Measurements from ENCODE around the gene USO1.
"Not testable (repeated sequence)": the region's sequence is repeated elsewhere in the genome, so short reads cannot be mapped to it uniquely, and the experiment has no call there.

Gene USO1

GRCh38 chr4:75745721-75746199 lies 21.4 kb downstream of the USO1 start:
- DNase-seq (ENCODE audit: low read depth in 1 of 2, low spot score in 1 of 2) = no peak

- DNase-seq (ENCODE audit: low read depth in 1 of 2, low spot score in 1 of 2) = no peak
Observed at GRCh38 chr4:75752637-75753036, 28.3 kb downstream of the USO1 start.

GRCh38 chr4:75769036-75769435 lies 44.7 kb downstream of the USO1 start:
- DNase-seq (ENCODE audit: low read depth in 1 of 2, low spot score in 1 of 2) = no peak

- no peak for DNase-seq (ENCODE audit: low read depth in 1 of 2, low spot score in 1 of 2)
Observed at GRCh38 chr4:75771607-75772006, 47.2 kb downstream of the USO1 start.

GRCh38 chr4:75777589-75777988 lies 53.2 kb downstream of the USO1 start:
- DNase-seq (ENCODE audit: low read depth in 1 of 2, low spot score in 1 of 2) = no peak

- DNase-seq (ENCODE audit: low read depth in 1 of 2, low spot score in 1 of 2) = no peak
Observed at GRCh38 chr4:75779105-75779757, 54.9 kb downstream of the USO1 start.

GRCh38 chr4:75781305-75781704 lies 56.9 kb downstream of the USO1 start:
- DNase-seq (ENCODE audit: low read depth in 1 of 2, low spot score in 1 of 2) = no peak

- DNase-seq (ENCODE audit: low read depth in 1 of 2, low spot score in 1 of 2) = no peak
Observed at GRCh38 chr4:75786526-75786925, 62.1 kb downstream of the USO1 start.

GRCh38 chr4:75786938-75787337 lies 62.6 kb downstream of the USO1 start:
- no peak for DNase-seq (ENCODE audit: low read depth in 1 of 2, low spot score in 1 of 2)

- no peak for DNase-seq (ENCODE audit: low read depth in 1 of 2, low spot score in 1 of 2)
Observed at GRCh38 chr4:75790024-75790423, 65.6 kb downstream of the USO1 start.

GRCh38 chr4:75800972-75801371 lies 76.6 kb downstream of the USO1 start:
- DNase-seq (ENCODE audit: low read depth in 1 of 2, low spot score in 1 of 2) = no peak

GRCh38 chr4:75806035-75806434 lies 81.7 kb downstream of the USO1 start:
- DNase-seq (ENCODE audit: low read depth in 1 of 2, low spot score in 1 of 2) = not testable (repeated sequence)

- DNase-seq (ENCODE audit: low read depth in 1 of 2, low spot score in 1 of 2) = no peak
Observed at GRCh38 chr4:75817901-75818300, 93.5 kb downstream of the USO1 start.

GRCh38 chr4:75819121-75819520 lies 94.7 kb downstream of the USO1 start:
- DNase-seq (ENCODE audit: low read depth in 1 of 2, low spot score in 1 of 2) = no peak

- DNase-seq (ENCODE audit: low read depth in 1 of 2, low spot score in 1 of 2) = no peak
Observed at GRCh38 chr4:75820197-75820596, 95.8 kb downstream of the USO1 start.

- no peak for DNase-seq (ENCODE audit: low read depth in 1 of 2, low spot score in 1 of 2)
Observed at GRCh38 chr4:75820676-75821075, 96.3 kb downstream of the USO1 start.

- no peak for DNase-seq (ENCODE audit: low read depth in 1 of 2, low spot score in 1 of 2)
Observed at GRCh38 chr4:75821216-75821615, 96.8 kb downstream of the USO1 start.

GRCh38 chr4:75821966-75822365 lies 97.6 kb downstream of the USO1 start:
- DNase-seq (ENCODE audit: low read depth in 1 of 2, low spot score in 1 of 2) = no peak

GRCh38 chr4:75822416-75822815 lies 98.0 kb downstream of the USO1 start:
- no peak for DNase-seq (ENCODE audit: low read depth in 1 of 2, low spot score in 1 of 2)

GRCh38 chr4:75823812-75824211 lies 99.4 kb downstream of the USO1 start:
- no peak for DNase-seq (ENCODE audit: low read depth in 1 of 2, low spot score in 1 of 2)

- DNase-seq (ENCODE audit: low read depth in 1 of 2, low spot score in 1 of 2) = no peak
Observed at GRCh38 chr4:75830906-75831305, 106.5 kb downstream of the USO1 start.

GRCh38 chr4:75831856-75832405 lies 107.6 kb downstream of the USO1 start:
- DNase-seq (ENCODE audit: low read depth in 1 of 2, low spot score in 1 of 2) = no peak

All from activated CD4-positive, alpha-beta T cell treated with anti-CD3 and anti-CD28 coated beads, Interleukin-2, amount 50 U/mL, for 24 hours (primary cell).